Heart left ventricle (tissue), 16 donors: ENCODE measurements around the gene SVBP. TPM values are rescaled to one million over a fixed set of nuclear protein-coding genes. Genes with fewer than 3 reads are reported as not detected.

ENCODE experiments used
- ATAC-seq, 4 donors: fragments of 200-7000 bp; cut with Tn5 transposase; one replicate each; pipeline ENCODE4 v1.9.1; 2020 to 2022; ENCODE audit warnings: moderate library complexity in 4 of 4, mild to moderate bottlenecking in 3 of 4, moderate number of reproducible peaks in 1 of 4
- DNase-seq, 5 donors: peaks; one replicate each; pipeline ENCODE4 v3.0.0-alpha.2; 2020
- H3K27ac ChIP-seq, 12 donors: fragments of 200-600 bp; sonication (generic) in 4 of 12; one replicate each; pipeline versions ENCODE4 v1.5.0 to v1.8.0; 2016 to 2022; ENCODE audit warnings: mild to moderate bottlenecking in 2 of 12
- H3K27me3 ChIP-seq, 9 donors: fragments of 200-600 bp; sonication (generic) in 2 of 9; one replicate each; pipeline versions ENCODE4 v1.5.1 to v1.8.0; 2016 to 2022; ENCODE audit warnings: mild to moderate bottlenecking in 3 of 9
- H3K36me3 ChIP-seq, 9 donors: fragments of 200-600 bp; sonication (generic) in 2 of 9; one replicate each; pipeline versions ENCODE4 v1.5.0 to v1.8.0; 2018 to 2022; ENCODE audit warnings: mild to moderate bottlenecking in 2 of 9
- H3K4me1 ChIP-seq, 12 donors: fragments of 200-600 bp; sonication (generic) in 4 of 12; one replicate each; pipeline versions ENCODE4 v1.5.0 to v1.8.0; 2016 to 2022; ENCODE audit warnings: mild to moderate bottlenecking in 3 of 12
- H3K4me3 ChIP-seq, 12 donors: fragments of 200-600 bp; sonication (generic) in 4 of 12; one replicate each; pipeline versions ENCODE4 v1.5.0 to v1.8.0; 2017 to 2022; ENCODE audit warnings: mild to moderate bottlenecking in 9 of 12, moderate library complexity in 4 of 12
- H3K9me3 ChIP-seq, 12 donors: fragments of 200-600 bp; sonication (generic) in 4 of 12; one replicate each; pipeline versions ENCODE4 v1.5.0 to v1.8.0; 2016 to 2022; ENCODE audit warnings: mild to moderate bottlenecking in 1 of 12
- POLR2A ChIP-seq, 2 donors: fragments of 450-650 bp; IDR thresholded peaks; one replicate each; pipeline ENCODE4 v1.6.1; 2017; ENCODE audit warnings: antibody characterized with exemption in 2 of 2, mild to moderate bottlenecking in 2 of 2, moderate library complexity in 2 of 2
- WGBS, 4 donors: extraction: QIAGEN DNeasy Blood & Tissue Kit in 2 of 4; methylation state at CpG; one replicate each; pipeline versions ENCODE4 v1.1.5 to v1.1.7; 2013 to 2018; 5-methylcytosine and 5-hydroxymethylcytosine counted together
- intact Hi-C, 10 donors: fragments of 100-400 bp; cut with DNase I; formaldehyde crosslinking; loops; one replicate each; pipeline versions ENCODE4 v1.11.1 to v1.14.2; 2022
- polyA plus RNA-seq, 2 donors: library from polyadenylated mRNA; stranded (reverse); fragments of 200-250 nt; gene quantifications; one replicate each; pipeline ENCODE4 v1.2.3, GENCODE V29; 2013
- total RNA-seq, 9 donors: library from RNA; depleted of rRNA in 2 of 9; stranded (reverse); fragments of >200 nt in 2 of 9; fragmentation: NEBNext Ultra II Directional in 3 of 9; extraction: Animal tissue kit (Norgen Biotek cat#: 25700) in 3 of 9; gene quantifications; one replicate each; pipeline versions ENCODE4 v1.1.0 to v1.2.4, GENCODE V29; 2016 to 2023
- TF ChIP-seq, protein P1 (sequence below), 12 donors: fragments of 200-600 bp; sonication (generic) in 4 of 12; IDR thresholded peaks; one replicate each; pipeline versions ENCODE4 v1.5.0 to v1.8.0; 2018 to 2022; ENCODE audit warnings: antibody characterized with exemption in 12 of 12, mild to moderate bottlenecking in 5 of 12
- donor health status: ischemic (EF 13 %, LVEDD 7.1; RV severe dilation, severe dysfunction).
- donor health status: healthy with polysubstance abuse.
- donor health status: DM: no; HTN: yes; CAD: no.
- donor health status: DM: no; HTN: no; CAD: no.
- donor health status: ischemic (EF 25% LVEDD 6.9; RV normal size, moderate dysfunction).
- donor health status: ischemic (EF 25% LVEDD 5.7; RV mildly dilated, moderate dysfunction).
- donor health status: healthy.
- donor health status: DM: yes; HTN: yes; CAD: no.
- donor health status: ischemic (EF 35%, LVEDD 5.7; RV mildly dilated, moderate dysfunction).
- donor health status: nonischemic (EF 11% LVEDD 7.7; RV severe dilation, severe dysfunction).
- donor health status: DM: yes; HTN: yes; CAD: no.
- donor health status: PGD.
- donor health status: ischemic (EF 29% LVEDD 5.4; RV normal size, mild dysfunction).
- donor health status: nonischemic (EF 23%, LVEDD 6.1; RV moderate dilation, normal function).

SVBP gene
- total and polyA plus RNA-seq, 11 donors, result 11.5 to 33.5 (median 16.5) TPM

DNA sequence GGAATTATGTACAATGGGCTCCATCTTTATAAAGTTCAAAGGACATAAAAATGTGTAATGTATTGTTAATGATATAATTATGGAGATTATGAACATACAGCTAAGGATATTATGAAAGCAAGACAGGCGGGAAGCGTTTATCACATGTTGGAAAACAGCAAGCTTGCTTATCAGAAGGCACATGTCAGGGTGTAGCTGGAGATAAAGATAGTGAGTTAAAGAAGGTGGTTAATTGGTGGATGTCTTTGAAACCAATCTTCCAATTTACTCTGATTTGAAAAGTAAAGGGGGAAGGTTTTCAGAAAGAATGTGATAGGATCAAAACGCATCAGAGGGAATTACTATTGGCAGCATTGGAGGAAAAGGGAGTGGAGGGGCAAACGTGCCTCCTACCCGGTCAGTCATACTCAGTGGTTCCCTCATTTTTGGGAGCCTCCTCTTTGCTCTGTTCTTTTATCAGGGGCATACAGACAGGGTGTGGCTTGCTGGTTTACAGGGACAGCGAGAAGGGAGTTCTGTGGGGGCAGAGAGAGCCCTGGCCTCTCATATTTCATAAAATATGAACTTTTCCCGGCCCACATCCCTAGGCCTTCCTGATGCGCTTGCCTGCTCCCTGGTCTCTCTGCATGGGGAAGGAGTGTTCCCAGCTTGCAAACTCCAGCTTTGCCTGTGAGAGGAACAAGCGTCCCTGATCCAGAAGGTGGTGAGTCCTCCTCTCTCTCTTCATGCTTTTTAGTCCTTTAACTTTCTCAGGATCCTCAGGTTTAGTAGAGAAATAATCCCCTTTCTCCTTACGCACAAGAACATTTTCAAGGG is 8.0 kb upstream of the SVBP start:
- Histone ChIP-seq H3K36me3 (peaks cover 0 to 11% (median 0%) of the 10 kb centered on the region in 9 donors), H3K27ac (no peak overlapping the region), H3K4me3 (no peak overlapping the region), H3K9me3 (no peaks in the 10 kb centered on the region), H3K4me1 (peaks cover 0 to 12% (median 0%) of the 10 kb centered on the region in 12 donors), H3K27me3 (no peaks in the 10 kb centered on the region)
- 74 to 81% (median 79%) methylated on average over 10 of the region's 10 CpGs for WGBS, 4 donors
- ATAC-seq (no peak), DNase-seq (no peak)
- intact Hi-C loops, result no loop called here
- no peak for TF ChIP-seq POLR2A (IDR thresholded peaks at IDR 0.05)
- TF ChIP-seq, protein P1, sequence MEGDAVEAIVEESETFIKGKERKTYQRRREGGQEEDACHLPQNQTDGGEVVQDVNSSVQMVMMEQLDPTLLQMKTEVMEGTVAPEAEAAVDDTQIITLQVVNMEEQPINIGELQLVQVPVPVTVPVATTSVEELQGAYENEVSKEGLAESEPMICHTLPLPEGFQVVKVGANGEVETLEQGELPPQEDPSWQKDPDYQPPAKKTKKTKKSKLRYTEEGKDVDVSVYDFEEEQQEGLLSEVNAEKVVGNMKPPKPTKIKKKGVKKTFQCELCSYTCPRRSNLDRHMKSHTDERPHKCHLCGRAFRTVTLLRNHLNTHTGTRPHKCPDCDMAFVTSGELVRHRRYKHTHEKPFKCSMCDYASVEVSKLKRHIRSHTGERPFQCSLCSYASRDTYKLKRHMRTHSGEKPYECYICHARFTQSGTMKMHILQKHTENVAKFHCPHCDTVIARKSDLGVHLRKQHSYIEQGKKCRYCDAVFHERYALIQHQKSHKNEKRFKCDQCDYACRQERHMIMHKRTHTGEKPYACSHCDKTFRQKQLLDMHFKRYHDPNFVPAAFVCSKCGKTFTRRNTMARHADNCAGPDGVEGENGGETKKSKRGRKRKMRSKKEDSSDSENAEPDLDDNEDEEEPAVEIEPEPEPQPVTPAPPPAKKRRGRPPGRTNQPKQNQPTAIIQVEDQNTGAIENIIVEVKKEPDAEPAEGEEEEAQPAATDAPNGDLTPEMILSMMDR (IDR thresholded peaks at IDR 0.05), result no peak

DNA sequence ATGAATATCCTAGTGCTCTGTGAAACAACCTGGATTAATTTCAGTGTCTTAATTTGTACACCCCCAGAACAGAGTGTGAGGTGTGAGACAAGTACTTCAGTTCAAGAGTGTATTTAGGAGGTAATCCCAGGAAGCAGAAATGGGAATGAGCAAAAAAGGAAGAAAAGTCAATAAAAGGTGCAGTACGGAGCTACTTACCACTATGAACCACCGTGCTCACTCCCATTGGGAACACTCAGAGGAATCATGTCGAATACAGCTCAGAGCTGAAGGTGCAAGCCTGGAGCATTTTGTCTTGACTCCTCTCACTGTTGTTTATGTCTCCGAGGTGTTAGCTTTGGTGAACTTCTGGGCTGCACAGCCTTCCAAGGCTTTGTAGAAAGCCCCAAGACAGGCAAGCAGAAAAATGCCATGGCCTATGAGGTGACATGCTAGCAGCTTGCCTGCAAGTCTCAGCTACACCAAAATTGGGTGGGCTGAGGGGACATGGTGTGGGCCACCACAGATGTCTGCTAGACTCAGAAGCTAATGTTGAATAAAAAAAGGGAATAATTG is 7.4 kb upstream of the SVBP start:
- no peak for TF ChIP-seq POLR2A (IDR thresholded peaks at IDR 0.05)
- TF ChIP-seq, protein P1 (IDR thresholded peaks at IDR 0.05), result no peak
- Histone ChIP-seq H3K4me3 (no peak overlapping the region), H3K27me3 (no peaks in the 10 kb centered on the region), H3K36me3 (peaks cover 0 to 11% (median 0%) of the 10 kb centered on the region in 9 donors), H3K4me1 (peaks cover 0 to 12% (median 0%) of the 10 kb centered on the region in 12 donors), H3K27ac (no peak overlapping the region), H3K9me3 (no peaks in the 10 kb centered on the region)
- WGBS, 4 donors, result 90 to 96% (median 94%) methylated on average over 4 of the region's 4 CpGs
- no peak for DNase-seq
- intact Hi-C loops, result loop anchor here in 1 of 10 donors (5.0 kb wide), 1 partner anchor 57 kb away; the partner anchor contains the start of genes C1orf50 and P3H1
- ATAC-seq, result no peak

DNA sequence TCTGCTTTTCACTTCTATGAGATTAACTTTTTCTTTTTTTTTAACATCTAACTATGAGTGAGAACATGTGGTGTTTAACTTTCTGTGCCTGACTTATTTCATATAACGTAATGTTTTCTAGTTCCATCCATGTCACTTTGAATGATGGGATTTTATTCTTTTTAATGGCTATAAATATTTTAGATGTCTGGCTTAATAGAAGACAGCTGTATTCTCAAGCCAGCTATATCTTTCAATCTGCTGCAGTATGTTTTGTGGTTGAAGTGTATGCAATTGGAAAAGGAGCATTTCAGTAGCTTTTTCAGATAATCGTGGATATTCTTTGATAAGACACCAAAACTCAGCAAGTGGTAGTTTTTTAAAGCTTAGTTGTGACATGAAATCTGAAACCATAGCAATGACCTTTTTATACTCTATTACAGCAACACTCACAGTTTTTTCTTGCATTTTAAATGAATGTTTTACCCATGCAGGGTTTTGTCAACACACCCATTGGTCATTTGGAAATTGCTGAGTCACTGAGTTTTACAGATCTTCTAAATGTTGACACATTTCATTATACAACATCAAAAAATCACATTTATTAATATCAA is 5.7 kb upstream of the SVBP start:
- TF ChIP-seq, protein P1 (IDR thresholded peaks at IDR 0.05), result no peak
- no peak for TF ChIP-seq POLR2A (IDR thresholded peaks at IDR 0.05)
- WGBS, 4 donors, result 73 to 78% (median 74%) methylated on average over 2 of the region's 2 CpGs
- H3K4me1 ChIP-seq, result peaks cover 0 to 19% (median 3%) of the 10 kb centered on the region in 12 donors
- no peaks in the 10 kb centered on the region for H3K9me3 ChIP-seq
- intact Hi-C loops, result loop anchor here in 1 of 10 donors (5.0 kb wide), 1 partner anchor 56 kb away; the partner anchor contains the start of genes C1orf50 and P3H1
- H3K36me3 ChIP-seq, result peaks cover 0 to 5% (median 0%) of the 10 kb centered on the region in 9 donors
- ATAC-seq (no peak), DNase-seq (no peak)
- H3K27ac ChIP-seq, result no peak overlapping the region
- H3K27me3 ChIP-seq, result no peaks in the 10 kb centered on the region
- H3K4me3 ChIP-seq, result no peak overlapping the region

DNA sequence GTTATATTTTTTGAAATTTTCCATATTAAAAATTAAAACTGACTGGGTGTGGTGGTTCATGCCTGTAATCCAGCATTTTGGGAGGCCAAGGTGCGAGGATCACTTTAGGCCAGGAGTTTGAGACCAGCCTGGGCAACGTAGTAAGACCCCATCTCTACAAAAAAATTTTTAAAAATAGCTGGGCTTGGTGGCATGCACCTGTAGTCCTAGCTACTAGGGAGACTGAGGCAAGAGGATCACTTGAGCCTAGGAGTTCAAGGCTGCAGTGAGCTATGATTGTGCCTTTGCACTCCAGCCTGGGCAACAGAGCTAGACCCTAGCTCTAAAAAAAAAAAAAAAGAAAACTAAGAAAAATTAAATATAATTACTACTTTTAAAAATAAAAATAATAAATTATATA is 4.5 kb upstream of the SVBP start:
- ATAC-seq, result no peak
- H3K4me3 ChIP-seq, result no peak overlapping the region

More for the DNA sequence above, 4.5 kb upstream of the SVBP start:
- no peak for DNase-seq
- Histone ChIP-seq H3K27ac (no peak overlapping the region), H3K27me3 (no peaks in the 10 kb centered on the region), H3K9me3 (no peaks in the 10 kb centered on the region), H3K4me1 (peaks cover 0 to 24% (median 7%) of the 10 kb centered on the region in 12 donors), H3K36me3 (no peaks in the 10 kb centered on the region)
- WGBS, 4 donors, result 88 to 97% (median 96%) methylated on average over 2 of the region's 2 CpGs
- intact Hi-C loops, result loop anchor here in 1 of 10 donors (5.0 kb wide), 1 partner anchor 54 kb away; the partner anchor contains the start of genes C1orf50 and P3H1
- TF ChIP-seq POLR2A (IDR thresholded peaks at IDR 0.05), result no peak
- TF ChIP-seq, protein P1 (IDR thresholded peaks at IDR 0.05), result no peak
